ENCODE data around the gene AAGAB.

- TF ChIP-seq CTCF (conservative IDR thresholded peaks at IDR 0.05 in 1 of 2, IDR thresholded peaks at IDR 0.05 in 1 of 2; ENCODE audit: low read depth in 1 of 2, low read length in 2 of 2) (no peak), EZH2 (IDR thresholded peaks at IDR 0.05; ENCODE audit: low read length, missing control alignments) (no peak)
These were observed 65.8 kb downstream of the AAGAB start for GRCh38 chr15:67188551-67189218.

All from fibroblast of lung (primary cell).